ENCODE measurements around the gene ASB3.

- TF ChIP-seq CTCF (conservative IDR thresholded peaks at IDR 0.05; ENCODE audit: low read depth, low read length) (no peak), EZH2phosphoT487 (IDR thresholded peaks at IDR 0.05; ENCODE audit: borderline replicate concordance, low read length) (no peak)
Measured at GRCh38 chr2:53750041-53750768, 36.5 kb downstream of the ASB3 start.

Data from PC-3 (cell line).